RWPE2 (cell line): ENCODE measurements around the gene VWA3A.

Experiments
- ATAC-seq: fragments of 200-7000 bp; cut with Tn5 transposase; 3 replicates; pipeline ENCODE4 v1.9.1; 2021; ENCODE audit warnings: low read depth
- DNase-seq: peaks from one replicate; pipeline ENCODE4 v3.0.0-alpha.2; 2020; ENCODE audit warnings: low spot score
- H3K27ac ChIP-seq: fragments of 450-650 bp; 2 replicates; pipeline ENCODE4 v1.5.1; 2017; ENCODE audit warnings: mild to moderate bottlenecking; ENCODE audit not compliant: poor library complexity, severe bottlenecking
- H3K27me3 ChIP-seq: fragments of 250-450 bp; sonication (Bioruptor Pico); 2 replicates; pipeline ENCODE4 v1.5.1; 2021; ENCODE audit warnings: mild to moderate bottlenecking, moderate library complexity; ENCODE audit not compliant: insufficient read depth, poor library complexity, severe bottlenecking
- H3K36me3 ChIP-seq: fragments of 250-450 bp; sonication (Bioruptor Pico); 2 replicates; pipeline ENCODE4 v1.5.1; 2020; ENCODE audit warnings: low read depth, mild to moderate bottlenecking, moderate library complexity
- H3K4me1 ChIP-seq: fragments of 250-450 bp; sonication (Bioruptor Pico); 2 replicates; pipeline ENCODE4 v1.5.1; 2021; ENCODE audit warnings: mild to moderate bottlenecking, moderate library complexity; ENCODE audit not compliant: insufficient read depth, poor library complexity, severe bottlenecking
- H3K4me3 ChIP-seq: fragments of 250-450 bp; sonication (Bioruptor Pico); 2 replicates; pipeline ENCODE4 v1.5.1; 2021; ENCODE audit warnings: mild to moderate bottlenecking, moderate library complexity; ENCODE audit not compliant: severe bottlenecking
- H3K9me3 ChIP-seq: fragments of 250-450 bp; sonication (Bioruptor Pico); 2 replicates; pipeline ENCODE4 v1.5.1; 2021; ENCODE audit warnings: mild to moderate bottlenecking, moderate library complexity; ENCODE audit not compliant: severe bottlenecking
- TF ChIP-seq, protein P1 (sequence below): fragments of 450-650 bp; IDR thresholded peaks from one replicate; pipeline ENCODE4 v1.5.1; 2017; ENCODE audit warnings: mild to moderate bottlenecking, moderate library complexity; ENCODE audit not compliant: poor library complexity, severe bottlenecking

The VWA3A gene

DNA sequence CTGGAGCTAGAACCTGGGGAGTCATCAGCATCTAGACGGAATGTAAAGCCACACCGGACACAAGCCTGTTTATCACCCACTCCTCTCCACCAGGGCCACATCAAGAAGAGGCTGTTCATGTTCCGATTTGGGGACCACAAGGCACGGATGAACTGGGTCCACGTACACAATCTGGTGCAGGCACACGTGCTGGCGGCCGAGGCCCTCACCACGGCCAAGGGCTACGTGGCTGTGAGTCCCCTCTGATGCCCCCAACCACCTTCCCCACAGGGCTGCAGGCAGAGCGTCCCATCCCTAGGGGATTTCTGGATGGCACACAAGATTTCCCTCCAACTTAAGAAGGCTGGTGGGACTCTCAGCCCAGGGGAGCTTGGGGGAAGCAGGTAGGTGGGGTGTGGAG is 89.1 kb downstream of the VWA3A start:
- TF ChIP-seq, protein P1, sequence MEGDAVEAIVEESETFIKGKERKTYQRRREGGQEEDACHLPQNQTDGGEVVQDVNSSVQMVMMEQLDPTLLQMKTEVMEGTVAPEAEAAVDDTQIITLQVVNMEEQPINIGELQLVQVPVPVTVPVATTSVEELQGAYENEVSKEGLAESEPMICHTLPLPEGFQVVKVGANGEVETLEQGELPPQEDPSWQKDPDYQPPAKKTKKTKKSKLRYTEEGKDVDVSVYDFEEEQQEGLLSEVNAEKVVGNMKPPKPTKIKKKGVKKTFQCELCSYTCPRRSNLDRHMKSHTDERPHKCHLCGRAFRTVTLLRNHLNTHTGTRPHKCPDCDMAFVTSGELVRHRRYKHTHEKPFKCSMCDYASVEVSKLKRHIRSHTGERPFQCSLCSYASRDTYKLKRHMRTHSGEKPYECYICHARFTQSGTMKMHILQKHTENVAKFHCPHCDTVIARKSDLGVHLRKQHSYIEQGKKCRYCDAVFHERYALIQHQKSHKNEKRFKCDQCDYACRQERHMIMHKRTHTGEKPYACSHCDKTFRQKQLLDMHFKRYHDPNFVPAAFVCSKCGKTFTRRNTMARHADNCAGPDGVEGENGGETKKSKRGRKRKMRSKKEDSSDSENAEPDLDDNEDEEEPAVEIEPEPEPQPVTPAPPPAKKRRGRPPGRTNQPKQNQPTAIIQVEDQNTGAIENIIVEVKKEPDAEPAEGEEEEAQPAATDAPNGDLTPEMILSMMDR, result no peak
- H3K36me3 ChIP-seq, result no peaks in the 10 kb centered on the region
- no peak overlapping the region for H3K4me3 ChIP-seq
- DNase-seq, result no peak
- H3K9me3 ChIP-seq, result no peaks in the 10 kb centered on the region
- H3K27me3 ChIP-seq, result no peaks in the 10 kb centered on the region
- no peak overlapping the region for H3K27ac ChIP-seq
- no peaks in the 10 kb centered on the region for H3K4me1 ChIP-seq
- ATAC-seq, result no peak

GRCh38 chr16:22181843-22182242 is 89.5 kb downstream of the VWA3A start:
- Histone ChIP-seq H3K9me3 (no peaks in the 10 kb centered on the region), H3K4me3 (no peak overlapping the region), H3K27me3 (no peaks in the 10 kb centered on the region), H3K36me3 (no peaks in the 10 kb centered on the region), H3K4me1 (no peaks in the 10 kb centered on the region), H3K27ac (no peak overlapping the region)
- no peak for ATAC-seq
- TF ChIP-seq, protein P1, result no peak
- DNase-seq, result no peak

GRCh38 chr16:22183335-22183734 is 91.0 kb downstream of the VWA3A start:
- DNase-seq (no peak), ATAC-seq (no peak)

DNA sequence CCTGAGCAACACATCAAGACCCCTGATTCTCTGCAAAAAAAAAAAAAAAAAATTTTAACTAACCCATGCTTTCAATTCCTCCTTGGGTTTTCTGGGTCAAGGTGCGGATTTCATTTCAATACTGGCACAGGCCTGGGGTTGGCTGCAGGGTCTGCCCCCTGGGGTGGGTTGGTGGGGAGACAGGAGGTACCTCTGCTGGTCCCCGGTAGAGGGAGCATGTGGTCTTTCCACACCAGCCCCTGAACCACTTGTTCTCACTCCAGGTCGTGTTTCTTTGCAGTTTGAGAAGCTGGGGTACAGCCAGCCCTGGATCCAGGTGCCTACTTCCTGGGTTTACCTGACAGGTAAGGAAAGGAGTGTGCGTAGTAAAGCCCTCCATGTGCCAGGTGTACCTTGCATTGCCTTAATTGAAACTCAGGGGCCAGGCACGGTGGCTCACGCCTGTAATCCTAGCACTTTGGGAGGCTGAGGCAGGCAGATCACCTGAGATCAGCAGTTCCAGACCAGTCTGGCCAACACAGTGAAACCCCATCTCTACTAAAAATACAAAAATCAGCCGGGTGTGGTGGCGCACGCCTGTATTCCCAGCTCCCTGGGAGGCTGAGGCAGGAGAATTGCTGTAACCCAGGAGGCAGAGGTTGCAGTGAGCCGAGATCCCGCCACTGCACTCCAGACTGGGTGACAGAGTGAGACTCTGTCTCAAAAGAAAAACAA is 91.7 kb downstream of the VWA3A start:
- Histone ChIP-seq H3K27ac (no peak overlapping the region), H3K9me3 (no peaks in the 10 kb centered on the region), H3K4me1 (no peaks in the 10 kb centered on the region), H3K27me3 (no peaks in the 10 kb centered on the region), H3K36me3 (no peaks in the 10 kb centered on the region), H3K4me3 (no peak overlapping the region)
- DNase-seq (no peak), ATAC-seq (peak; percentile 43; the same call in 1 of the 3 replicates)
- TF ChIP-seq, protein P1, result peak; percentile 30

More at GRCh38 chr16:22183335-22183734, 91.0 kb downstream of the VWA3A start:
- Histone ChIP-seq H3K36me3 (no peaks in the 10 kb centered on the region), H3K27me3 (no peaks in the 10 kb centered on the region), H3K9me3 (no peaks in the 10 kb centered on the region), H3K27ac (no peak overlapping the region), H3K4me1 (no peaks in the 10 kb centered on the region), H3K4me3 (no peak overlapping the region)
- TF ChIP-seq, protein P1, result no peak

GRCh38 chr16:22184615-22184968 is 92.3 kb downstream of the VWA3A start:
- no peak for ATAC-seq
- H3K4me1 ChIP-seq, result peaks cover 4% of the 10 kb centered on the region
- no peaks in the 10 kb centered on the region for H3K9me3 ChIP-seq
- H3K4me3 ChIP-seq, result no peak overlapping the region
- H3K36me3 ChIP-seq, result no peaks in the 10 kb centered on the region
- TF ChIP-seq, protein P1, result no peak
- no peak for DNase-seq
- H3K27ac ChIP-seq, result no peak overlapping the region
- H3K27me3 ChIP-seq, result no peaks in the 10 kb centered on the region
